ENCODE results near the gene ZBTB16.

ZBTB16 gene

DNA sequence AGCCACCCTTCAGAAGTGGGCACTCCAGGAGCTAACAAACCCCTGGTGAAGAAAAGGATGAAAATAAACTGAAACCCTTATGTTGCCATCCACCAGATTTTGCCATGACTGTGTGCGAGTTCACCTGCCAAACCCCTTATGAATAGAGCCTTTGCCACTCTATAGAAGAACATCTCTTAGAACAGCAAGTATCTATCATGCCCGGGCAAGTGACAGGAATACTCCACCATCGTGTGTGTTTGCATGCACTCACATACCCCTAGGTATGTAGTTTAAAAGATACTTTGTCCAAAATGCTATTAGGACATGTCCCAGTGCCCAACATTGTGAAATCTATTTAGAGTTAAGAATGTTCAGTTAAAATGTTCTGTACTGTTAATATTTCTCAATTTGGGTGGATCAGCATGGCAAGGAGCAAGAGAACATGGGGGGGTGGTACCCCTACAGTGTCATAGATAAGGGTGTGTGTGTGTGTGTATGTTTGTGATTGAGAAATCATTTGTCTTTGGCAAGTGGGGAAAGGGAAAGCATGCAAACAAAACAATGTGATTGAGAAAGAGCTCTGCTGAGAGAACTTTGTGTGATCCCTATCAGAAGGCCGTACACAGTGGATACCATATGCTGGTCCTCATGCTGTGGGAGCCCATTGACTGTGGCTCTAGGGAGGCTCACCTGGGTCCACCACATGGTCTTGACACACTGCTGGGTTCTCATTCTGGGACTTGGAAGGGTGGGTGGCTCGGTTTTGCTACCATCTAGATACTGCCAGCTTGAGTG lies 94.9 kb downstream of the ZBTB16 start:
- peak; percentile 97 for DNase-seq (ENCODE audit: low read depth)

DNA sequence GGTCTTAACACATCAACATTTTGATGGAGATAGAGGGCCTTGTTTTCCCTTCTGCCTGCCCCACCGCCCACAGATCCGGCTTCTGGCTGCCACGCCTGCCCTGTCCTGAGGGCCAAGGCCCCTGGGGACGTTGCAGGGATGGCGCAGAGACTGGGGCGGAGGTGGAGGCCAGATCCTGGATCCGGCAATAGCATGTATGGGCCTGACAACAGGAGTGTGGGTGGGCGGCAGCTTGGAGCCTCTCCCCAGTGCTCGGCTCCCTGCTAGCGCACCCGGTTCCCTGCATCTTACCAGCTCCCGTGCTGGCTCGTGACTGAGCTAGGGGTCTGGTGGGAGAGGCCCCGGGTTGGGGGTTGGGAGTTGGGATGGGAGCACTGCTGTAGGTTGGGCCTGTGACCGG lies 95.6 kb downstream of the ZBTB16 start:
- no peak for DNase-seq (ENCODE audit: low read depth)

DNA sequence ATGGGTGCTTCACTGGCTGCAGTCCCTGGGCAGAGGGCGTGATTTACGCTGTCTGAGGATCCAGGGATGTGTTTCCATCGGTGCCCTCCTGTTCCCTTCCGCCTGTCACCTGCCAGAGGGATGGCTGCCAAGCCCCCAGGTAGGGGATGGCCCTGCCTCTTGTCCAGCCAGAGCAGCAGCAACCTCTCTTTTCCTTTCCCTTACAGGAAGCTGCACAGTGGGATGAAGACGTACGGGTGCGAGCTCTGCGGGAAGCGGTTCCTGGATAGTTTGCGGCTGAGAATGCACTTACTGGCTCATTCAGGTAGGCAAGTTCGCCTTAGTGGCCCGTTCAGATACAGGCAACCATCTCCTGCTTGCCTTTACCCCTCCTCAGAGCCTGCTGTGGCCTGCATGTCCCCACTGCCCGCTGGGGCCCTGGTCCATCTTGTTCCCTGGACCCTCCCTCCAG lies 96.6 kb downstream of the ZBTB16 start:
- DNase-seq (ENCODE audit: low read depth): no peak

DNA sequence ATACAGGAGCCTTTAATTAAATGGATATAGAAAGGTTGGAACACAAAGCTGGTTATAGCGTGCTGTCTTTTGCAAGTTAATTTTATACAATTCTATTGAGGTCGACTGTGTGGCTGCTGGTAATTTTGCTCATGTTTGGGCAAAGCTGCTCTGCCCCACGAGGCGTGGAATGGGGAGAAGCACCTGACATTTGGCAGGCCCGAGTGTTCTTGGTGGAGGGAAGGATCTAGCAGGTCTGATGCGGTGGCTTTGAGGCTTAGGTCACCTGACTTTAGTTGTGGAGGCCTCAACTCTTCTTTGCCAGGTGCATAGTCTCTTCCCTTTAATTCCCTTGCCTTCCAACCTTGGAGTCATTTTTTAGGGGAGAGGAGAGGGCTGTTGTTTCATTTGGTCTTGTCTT lies 97.3 kb downstream of the ZBTB16 start:
- DNase-seq (ENCODE audit: low read depth): no peak

DNA sequence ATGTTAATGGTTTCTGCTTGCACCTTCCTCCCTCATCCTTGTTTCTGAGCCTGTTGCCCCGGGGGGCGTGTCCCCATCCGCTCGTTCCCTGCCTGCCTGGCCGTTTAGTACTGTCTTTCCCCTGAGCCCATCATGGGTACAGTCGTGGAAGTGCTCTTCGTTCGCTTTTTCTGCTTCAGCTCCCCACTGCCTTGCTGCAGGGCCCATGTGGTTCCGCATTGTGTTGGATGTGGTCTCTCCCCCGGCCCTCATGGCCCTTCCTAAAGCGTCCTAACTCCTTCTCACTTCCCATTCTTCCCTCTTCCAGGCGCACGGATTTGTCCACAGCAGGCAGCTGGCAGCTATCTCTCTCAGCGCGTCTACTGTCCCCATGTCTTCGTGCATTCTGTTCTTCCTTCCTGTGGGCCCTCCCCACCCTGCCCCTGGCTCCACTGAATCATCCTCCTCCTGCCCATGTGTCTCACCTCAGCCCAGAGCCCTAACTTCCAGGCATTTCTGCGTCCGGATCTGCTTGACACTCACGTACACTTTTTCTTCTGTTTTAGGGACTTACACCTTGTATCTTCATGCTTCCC lies 98.1 kb downstream of the ZBTB16 start:
- DNase-seq (ENCODE audit: low read depth): no peak

DNA sequence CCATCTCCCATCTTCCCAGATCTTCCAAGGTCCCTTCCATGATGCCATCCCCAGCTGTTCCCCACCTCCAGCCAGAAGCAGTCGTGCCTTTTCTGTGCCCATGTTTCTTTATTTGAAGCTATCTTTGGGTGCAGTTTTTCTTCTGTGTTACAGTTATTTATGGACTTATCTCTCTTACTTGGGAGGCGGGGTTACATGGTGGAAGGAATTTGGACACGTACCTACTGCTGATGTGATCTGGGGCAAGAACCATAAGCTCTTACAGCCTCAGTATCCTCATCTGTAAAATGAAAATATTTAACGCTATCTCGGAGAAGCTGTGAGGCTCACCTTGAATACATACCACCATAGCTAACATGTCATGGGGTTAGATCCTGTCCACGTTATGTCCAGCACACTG lies 98.9 kb downstream of the ZBTB16 start:
- DNase-seq (ENCODE audit: low read depth): no peak

DNA sequence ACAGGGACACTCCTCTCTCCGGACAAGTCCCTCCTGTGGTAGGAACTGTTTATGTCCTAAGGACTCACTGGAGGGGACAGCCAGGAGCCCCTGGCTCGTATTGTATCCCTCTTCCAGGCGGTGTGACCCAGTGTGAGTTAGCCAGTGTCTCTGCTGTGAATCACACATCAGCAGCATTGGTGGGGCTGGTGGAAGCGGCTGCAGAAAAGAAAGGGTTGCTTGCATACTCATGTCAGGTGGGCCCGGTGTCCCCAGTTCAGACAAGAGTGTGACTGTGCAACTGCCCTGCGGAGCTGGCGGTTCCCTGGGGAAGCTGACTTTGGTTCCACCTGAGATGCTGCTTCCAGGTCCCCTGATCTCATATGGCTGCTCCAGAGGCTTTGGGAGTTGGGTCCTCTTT lies 99.4 kb downstream of the ZBTB16 start:
- no peak for DNase-seq (ENCODE audit: low read depth)

DNA sequence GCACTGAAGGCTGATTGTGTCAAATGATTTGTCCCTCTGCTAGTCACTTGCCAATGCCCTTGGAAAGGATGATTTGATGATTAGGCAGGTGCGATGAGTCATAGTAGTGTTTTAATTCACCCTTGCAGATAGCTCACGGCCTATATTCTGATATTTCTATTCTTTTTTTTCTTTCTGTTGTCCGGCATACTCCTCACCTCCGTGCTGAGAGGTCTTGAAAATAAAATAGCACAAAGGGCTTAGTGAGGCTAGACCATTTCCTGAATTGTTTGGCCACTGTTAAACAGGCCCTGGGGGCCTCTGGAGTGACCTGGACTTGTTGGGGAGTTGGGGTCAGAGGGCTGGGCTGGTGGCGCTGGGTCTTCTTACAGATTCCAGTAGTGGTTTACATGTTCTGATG lies 99.8 kb downstream of the ZBTB16 start:
- no peak for DNase-seq (ENCODE audit: low read depth)

DNA sequence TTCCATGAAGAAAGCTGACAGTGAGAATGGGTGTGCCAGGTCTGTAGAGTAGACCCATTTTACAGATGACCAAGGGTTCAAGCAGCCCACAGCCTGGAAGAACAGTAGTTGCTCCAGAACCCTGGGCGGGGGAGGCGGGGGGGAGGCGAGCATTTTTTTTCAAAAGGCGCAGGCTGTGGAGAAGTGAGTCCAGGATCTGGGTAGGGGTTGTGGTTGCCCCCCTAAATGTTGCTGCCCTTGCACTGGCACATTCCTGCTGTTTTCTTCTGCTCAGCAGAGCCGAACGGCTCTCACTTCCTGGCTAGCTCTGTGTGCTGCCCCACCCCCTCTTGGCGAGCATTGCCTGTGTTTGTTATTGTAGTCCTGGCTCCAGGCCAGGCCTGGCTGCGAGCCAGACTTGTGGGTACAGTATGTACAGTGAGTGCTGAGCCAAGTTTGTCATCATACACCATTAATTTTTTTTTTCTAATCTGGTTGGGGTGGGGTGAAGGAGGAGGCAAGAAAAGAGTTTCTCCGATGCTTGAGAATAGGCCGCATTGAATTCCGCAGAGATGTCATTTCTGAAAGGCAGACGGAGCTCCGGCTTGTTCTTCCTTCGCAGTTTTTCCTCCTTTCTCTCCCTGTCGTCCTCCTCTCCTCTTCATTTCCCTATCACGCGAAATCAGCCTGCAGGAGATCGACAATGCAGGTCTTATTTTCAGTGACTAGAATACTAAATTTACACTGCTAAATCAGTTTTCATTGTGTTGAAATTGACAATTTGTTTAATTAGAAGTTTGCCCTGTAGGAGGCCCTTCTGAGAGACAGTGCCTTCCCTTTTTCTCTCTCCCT lies 100.5 kb downstream of the ZBTB16 start:
- DNase-seq (ENCODE audit: low read depth): peak; percentile 99

DNA sequence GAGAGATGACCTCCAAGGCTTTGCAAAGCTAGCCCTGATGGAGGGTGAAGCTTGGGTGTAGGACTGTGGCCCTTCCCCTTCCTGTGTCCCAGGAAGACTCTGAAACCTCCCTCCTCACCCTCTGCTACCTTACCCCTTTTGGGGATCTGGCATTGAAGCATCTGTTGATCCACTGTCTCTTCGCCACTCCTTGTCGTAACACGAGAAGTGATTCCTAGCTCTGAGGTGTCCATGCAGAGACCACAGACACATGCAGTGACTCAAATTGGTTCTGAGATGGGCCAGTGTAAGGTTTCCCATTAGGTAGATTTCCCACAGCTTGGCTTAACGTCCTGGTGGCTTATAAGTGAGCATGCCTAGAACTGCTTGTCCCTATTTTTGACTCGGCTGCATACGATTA lies 101.4 kb downstream of the ZBTB16 start:
- DNase-seq (ENCODE audit: low read depth): no peak

DNA sequence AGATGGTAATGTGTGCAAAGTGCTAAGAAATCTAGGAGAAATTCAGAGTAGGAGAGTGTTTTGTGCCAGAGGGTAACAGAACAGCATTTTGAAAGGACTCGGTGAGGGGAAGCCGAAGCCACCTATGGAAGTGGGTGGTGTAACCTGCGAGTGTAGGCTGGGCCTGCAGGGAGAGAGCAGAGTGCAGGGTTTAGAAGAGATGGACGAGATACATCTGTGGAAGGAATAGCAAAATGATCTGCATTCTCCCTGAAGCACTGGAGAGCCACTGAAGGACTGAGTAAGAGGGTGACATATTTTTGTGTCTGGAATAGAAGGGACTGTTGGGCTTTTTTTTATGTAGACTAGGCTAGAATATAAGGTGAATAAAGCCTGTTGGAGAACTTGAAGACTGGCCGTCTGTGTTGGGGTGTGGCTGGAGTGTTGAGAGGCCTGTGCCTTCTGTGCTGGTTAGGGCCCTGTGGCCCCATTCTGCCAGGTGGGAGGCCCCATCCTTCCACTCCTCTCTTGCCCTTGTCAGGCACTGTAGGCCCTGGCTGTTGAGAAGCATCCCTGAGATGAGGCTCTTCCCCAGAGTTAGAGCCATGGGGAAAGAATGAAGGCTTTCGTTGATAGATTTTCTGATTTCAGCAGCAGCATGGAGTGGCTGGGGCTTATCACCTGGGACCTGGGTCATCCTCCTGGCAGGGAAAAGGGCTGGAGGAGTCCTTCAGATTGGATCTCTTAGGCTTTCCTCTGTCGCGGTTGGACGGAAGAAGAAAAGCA lies 102.2 kb downstream of the ZBTB16 start:
- no peak for DNase-seq (ENCODE audit: low read depth)

DNA sequence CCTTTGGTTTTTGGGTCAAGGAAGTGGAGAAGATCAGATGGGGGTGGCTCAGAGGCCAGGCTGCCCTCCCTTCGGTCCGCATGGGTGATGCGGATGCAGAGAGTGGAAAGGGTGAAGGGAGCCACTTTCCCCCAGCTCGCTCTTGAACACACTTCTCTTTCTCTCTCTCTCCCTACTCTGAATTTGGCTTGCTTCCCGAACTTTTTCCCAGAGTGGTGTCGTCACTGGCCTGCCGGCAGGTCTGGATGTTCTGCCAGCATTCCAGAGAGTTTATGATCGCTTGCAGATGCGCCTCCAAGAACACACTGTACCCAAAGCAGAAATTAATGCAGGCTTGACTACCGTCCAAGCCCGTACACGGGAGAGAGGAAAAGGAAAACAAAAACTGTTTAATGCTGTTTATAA lies 103.2 kb downstream of the ZBTB16 start:
- peak; percentile 100 for DNase-seq (ENCODE audit: low read depth)

DNA sequence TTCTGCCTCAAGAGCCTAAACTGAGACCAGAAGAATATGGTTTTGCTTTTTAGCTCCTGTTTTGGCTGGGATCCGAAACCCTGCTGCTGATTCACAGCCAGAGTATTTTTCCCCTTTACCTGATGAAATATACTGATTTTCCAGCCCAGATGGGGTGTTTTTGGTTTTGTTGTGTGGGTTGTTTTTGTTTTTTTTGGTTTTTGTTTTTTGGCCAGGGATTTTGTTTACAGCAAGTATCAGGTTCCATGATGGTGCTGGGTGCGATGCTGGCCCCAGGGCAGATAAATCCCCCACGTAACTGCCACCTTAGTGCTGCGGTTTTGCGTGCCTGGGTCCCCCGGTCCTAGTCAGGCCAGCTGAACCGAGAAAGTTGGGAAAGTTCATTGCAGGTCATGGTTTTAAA lies 103.7 kb downstream of the ZBTB16 start:
- no peak for DNase-seq (ENCODE audit: low read depth)

DNA sequence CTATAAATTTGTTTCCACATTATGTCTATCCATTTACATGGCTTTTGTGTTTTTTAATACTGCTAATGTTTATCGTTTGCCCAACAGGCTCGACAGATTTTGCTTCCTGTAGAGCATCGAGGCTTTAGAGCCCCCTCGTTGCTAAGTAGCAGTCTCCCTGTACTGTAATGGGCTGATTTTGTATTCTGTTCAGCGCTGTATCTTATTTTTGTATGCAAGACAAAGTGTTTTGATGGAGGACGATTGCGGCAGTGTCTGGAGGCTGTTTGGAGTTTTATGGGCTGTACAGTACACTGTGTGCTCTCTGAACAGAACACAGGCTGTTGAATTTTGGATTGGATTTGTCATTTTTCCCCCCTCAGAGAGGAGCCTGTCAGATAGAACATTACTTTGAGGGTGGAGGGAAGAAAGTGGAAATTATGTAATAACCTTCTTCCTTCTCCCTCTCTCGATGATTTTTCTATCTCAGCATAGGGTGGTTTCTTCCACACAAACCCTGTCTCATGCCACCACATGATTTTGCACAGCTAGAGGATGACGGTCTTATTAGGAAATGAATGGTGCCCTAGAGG lies 104.4 kb downstream of the ZBTB16 start:
- DNase-seq (ENCODE audit: low read depth): no peak

DNA sequence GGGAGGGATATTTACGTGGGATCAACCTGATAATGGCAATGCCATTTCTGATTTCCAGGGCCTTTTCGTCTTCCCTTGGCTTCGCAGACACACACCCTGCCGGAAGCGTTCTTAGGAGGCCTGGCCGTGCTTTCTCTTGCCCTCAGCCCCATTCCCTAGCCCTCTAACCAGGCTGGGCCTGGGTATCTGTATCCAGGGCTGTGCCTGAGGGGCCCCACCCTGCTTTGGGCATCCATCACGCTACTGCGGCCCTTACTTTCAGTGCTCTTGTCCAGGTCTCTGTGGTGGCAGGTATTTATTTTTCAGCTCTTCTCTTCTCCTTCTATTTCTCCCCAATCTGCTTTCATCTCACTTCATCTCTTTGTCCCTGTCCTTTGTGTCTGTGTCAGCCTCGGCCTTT lies 105.0 kb downstream of the ZBTB16 start:
- no peak for DNase-seq (ENCODE audit: low read depth)

DNA sequence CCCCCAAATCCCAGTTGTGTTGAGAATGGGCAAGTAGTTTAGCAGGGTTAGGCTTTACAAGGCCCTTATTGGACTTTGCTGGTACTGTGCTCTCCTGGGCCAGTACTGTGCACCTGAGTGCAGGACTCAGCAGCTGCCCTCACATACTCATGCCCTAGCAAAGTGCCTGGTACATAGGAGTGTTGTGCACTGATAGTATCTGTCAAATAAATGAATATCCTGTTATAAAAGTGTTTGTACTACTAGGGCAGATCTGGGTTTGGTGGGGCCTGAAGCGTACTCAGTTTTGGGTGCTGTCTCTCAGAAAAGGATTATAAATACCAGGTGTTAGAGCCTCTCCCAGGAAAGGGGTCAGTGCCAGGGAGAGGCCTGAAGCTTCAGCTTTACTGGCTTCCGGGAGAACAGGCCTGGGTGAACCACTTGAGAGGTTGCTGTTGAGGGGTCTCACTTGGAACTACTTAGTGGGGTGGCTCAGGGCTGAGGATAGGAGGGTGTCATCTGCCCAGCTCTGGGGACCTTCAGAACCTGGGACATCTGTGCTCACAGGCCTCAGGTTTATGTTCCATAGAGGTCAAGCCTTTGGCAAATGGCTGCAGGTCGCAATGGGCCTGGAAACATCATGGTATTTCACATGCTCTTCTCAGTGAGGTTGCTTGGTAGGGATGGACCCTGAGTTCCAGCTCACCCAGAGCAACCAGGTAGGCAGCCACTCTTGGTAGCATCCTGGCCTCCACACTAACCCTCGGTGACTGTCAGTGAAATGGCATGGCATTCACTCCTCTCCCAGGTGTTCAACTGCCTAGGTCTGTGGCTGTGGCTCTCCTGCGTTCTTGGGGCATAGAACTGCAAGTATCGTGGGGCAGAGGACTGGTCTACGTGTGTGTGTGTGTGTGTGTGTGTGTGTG lies 106.1 kb downstream of the ZBTB16 start:
- no peak for DNase-seq (ENCODE audit: low read depth)

DNA sequence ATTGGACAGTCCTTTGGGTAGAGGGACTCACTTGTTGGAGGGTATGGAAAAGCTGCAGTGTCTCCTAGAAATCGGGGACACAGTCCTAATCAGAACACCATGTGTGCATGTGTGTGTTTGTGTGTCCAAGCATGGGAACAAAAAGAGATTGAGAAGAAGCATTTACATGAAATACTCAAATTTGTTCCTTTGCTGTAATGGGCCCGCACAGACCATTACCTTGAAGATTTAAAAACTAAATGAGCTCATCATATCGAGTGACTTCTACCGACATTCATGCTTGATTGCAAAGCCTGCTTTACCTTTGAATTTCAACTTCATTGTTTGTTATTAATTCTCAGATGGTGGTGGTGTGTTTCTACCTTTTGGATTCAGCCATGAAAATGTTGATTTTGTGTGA lies 106.9 kb downstream of the ZBTB16 start:
- no peak for DNase-seq (ENCODE audit: low read depth)

DNA sequence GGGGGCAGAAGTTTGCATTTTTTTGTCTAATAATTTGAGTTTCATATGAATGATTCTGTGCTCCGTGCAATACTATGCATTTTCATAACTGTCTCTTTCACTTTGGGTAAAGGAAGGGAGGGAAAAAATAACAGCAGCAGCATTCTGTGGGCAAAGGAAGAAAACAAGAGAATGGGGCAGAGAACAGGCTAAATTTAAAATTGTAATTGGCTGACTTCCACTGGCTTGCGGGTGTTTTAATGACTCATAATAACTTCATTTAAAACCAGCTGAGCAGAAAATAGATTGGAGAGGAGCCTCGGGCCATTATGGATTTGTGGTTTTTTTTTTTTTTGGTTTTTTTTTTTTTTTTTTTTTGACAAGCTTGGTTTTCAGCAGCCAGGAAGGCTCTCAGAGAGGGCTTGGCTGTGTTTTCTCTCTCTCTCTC lies 107.4 kb downstream of the ZBTB16 start:
- peak; percentile 92 for DNase-seq (ENCODE audit: low read depth)

DNA sequence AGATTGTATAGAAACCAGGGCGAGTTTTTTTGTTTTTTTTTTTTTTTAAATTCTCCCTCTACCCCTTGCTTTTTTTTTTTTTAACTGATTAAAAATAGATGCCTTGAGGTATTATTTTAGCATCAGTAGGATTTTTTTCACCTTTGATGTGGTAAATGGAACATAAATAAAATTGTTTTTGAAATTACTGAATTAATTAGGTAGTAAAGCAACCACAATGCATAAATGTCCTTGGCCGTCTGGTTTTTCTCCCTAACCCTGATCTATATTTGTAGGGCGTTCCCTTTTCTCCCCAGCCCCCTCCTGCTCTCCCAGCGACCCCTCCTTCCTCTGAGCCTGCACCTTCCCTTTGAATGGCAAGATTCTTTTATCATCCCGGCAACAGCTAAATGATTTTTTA lies 107.8 kb downstream of the ZBTB16 start:
- DNase-seq (ENCODE audit: low read depth): no peak

DNA sequence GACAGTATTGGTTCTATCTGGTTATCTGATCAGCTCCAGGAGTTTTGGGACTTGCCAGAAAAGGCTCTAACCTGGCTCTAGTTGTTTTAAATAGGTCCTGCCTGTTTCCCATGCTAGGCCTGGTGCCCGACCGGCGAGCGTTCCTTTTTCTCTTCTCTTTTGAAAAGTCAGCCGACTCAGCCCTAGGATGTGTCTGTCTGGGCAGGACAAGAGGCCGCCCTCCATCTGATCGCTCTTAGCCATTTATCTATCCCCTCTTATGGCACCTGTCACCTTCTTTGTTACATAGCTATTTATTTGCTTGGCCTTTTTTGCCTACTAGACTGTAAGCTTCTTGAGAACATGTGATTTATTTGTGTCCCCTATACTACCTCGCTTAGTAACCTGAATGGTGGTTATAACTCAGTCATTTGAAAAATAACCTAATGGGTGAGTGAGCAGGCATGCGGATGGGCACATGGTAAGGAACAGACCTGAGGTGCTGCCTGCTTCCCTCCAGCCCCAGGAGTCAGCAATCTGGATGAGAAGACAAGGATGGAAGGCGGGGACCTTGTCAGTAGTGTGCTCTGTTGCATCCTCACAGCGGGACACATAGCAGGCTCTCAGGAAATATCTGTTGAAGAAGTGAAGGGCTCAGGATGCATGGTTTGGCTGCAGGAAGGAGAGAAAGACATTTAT lies 108.4 kb downstream of the ZBTB16 start:
- no peak for DNase-seq (ENCODE audit: low read depth)
